ENCODE data around the gene MCCD1. TPM values are rescaled to one million over a fixed set of nuclear protein-coding genes. Genes with fewer than 3 reads are reported as not detected.
"Not testable (repeated sequence)": the region's sequence is repeated elsewhere in the genome, so short reads cannot be mapped to it uniquely, and the experiment has no call there.

The MCCD1 gene
- total and polyA plus RNA-seq, 2 of the 13 experiments (the other 11 are each of a cell fraction or from before 2014, with no cell fraction given), result 0.15 TPM; not detected in 1

GRCh38 chr6:31493550-31493874 lies 35.2 kb upstream of the MCCD1 start:
- H3K9ac ChIP-seq (ENCODE audit: insufficient read depth, low read depth, low read length); FAIRE-seq; H4K20me1 ChIP-seq (ENCODE audit: insufficient read depth, low read length); H3K36me3 ChIP-seq (replicated peaks in 1 of 2; ENCODE audit: control insufficient read depth in 1 of 2, insufficient read depth in 2 of 2, low read length in 2 of 2); H3K9me3 ChIP-seq (ENCODE audit: low read length); DNase-seq (ENCODE audit: low spot score); BruUV-seq (replicated peaks); intact Hi-C loops (cut with micrococcal nuclease; ENCODE audit: unreplicated experiment); ATAC-seq; H3K79me2 ChIP-seq (ENCODE audit: insufficient read depth, low read length); H2AFZ ChIP-seq (ENCODE audit: low read length); H3K27ac ChIP-seq (ENCODE audit: extremely low read length, insufficient read depth, low read length): not testable (repeated sequence)
- peak overlapping the region in 2 of 3 experiments; percentile 57 to 80; a peak in 3 of 6 replicates for H3K4me3 ChIP-seq (replicated peaks in 1 of 3; ENCODE audit: insufficient read depth in 1 of 3, low read depth in 2 of 3, low read length in 3 of 3)
- in situ Hi-C loops (cut with HindIII; ENCODE audit: extremely low pct_ligation_motif_present, low pct_unique_long_range_greater_than_20kb), result loop anchor here (5.0 kb wide), 2 partner anchors 34 to 94 kb away; partner anchors contain the start of genes LST1 and MCCD1
- peaks cover 48% of the 10 kb centered on the region for H3K4me1 ChIP-seq (ENCODE audit: insufficient read depth, low read length)
- WGBS (ENCODE audit: low lambda C conversion rate), result under 1% methylated on average over 2 of the region's 2 CpGs
- H3K4me2 ChIP-seq (ENCODE audit: low read depth, low read length), result peak overlapping the region; percentile 86; the same call in 1 of the 2 replicates
- peak; percentile 80 for TF ChIP-seq HNRNPK (IDR thresholded peaks at IDR 0.05; ENCODE audit: low read depth, low read length, poor library complexity, severe bottlenecking)
- peaks cover 0 to 14% of the 10 kb centered on the region in 2 experiments; a peak in 2 of 5 replicates for H3K27me3 ChIP-seq (ENCODE audit: control insufficient read depth in 1 of 2, insufficient read depth in 2 of 2, low read length in 2 of 2)
- CTCF ChIA-PET (ENCODE audit: low intra/inter-chr PET ratio, low total read pairs), result interaction anchor here (2.0 kb wide), 2 partner anchors 53 to 106 kb away, joined by 10 to 15 read pairs; partner anchors contain the start of genes ATP6V1G2 and NFKBIL1
- POLR2A ChIA-PET, result interaction anchor here (1.0 to 2.0 kb wide), 2 partner anchors 31 to 48 kb away, joined by 3 to 8 read pairs; partner anchors contain the start of gene DDX39B

GRCh38 chr6:31493875-31494694 lies 34.7 kb upstream of the MCCD1 start:
- DNase-seq (ENCODE audit: low spot score), result peak; percentile 70
- Histone ChIP-seq H3K4me2 (ENCODE audit: low read depth, low read length) (peak overlapping the region; percentile 86), H3K4me3 (replicated peaks in 1 of 3; ENCODE audit: insufficient read depth in 1 of 3, low read depth in 2 of 3, low read length in 3 of 3) (peak overlapping the region; percentile 57 to 80 (median 62)), H3K27ac (ENCODE audit: extremely low read length, insufficient read depth, low read length) (no peak overlapping the region), H3K4me1 (ENCODE audit: insufficient read depth, low read length) (peaks cover 49% of the 10 kb centered on the region), H3K27me3 (ENCODE audit: control insufficient read depth in 1 of 2, insufficient read depth in 2 of 2, low read length in 2 of 2) (peaks cover 0 to 20% of the 10 kb centered on the region in 2 experiments; a peak in 2 of 5 replicates), H3K79me2 (ENCODE audit: insufficient read depth, low read length) (no peaks in the 10 kb centered on the region), H3K9ac (ENCODE audit: insufficient read depth, low read depth, low read length) (peak overlapping the region; percentile 53), H4K20me1 (ENCODE audit: insufficient read depth, low read length) (no peaks in the 10 kb centered on the region), H3K9me3 (ENCODE audit: low read length) (no peaks in the 10 kb centered on the region), H3K36me3 (replicated peaks in 1 of 2; ENCODE audit: control insufficient read depth in 1 of 2, insufficient read depth in 2 of 2, low read length in 2 of 2) (no peaks in the 10 kb centered on the region), H2AFZ (ENCODE audit: low read length) (peak overlapping the region; percentile 10)
- CTCF ChIA-PET (ENCODE audit: low intra/inter-chr PET ratio, low total read pairs), result interaction anchor here (0.8 to 2.0 kb wide), 3 partner anchors 53 to 105 kb away, joined by 3 to 15 read pairs (median 10); partner anchors contain the start of genes ATP6V1G2 and NFKBIL1
- POLR2A ChIA-PET, result interaction anchor here (1.0 to 2.0 kb wide), 4 partner anchors 31 to 162 kb away, joined by 3 to 8 read pairs (median 4); partner anchors contain the start of genes APOM and DDX39B
- in situ Hi-C loops (cut with HindIII; ENCODE audit: extremely low pct_ligation_motif_present, low pct_unique_long_range_greater_than_20kb), result loop anchor here (5.0 kb wide), 2 partner anchors 33 to 93 kb away; partner anchors contain the start of genes LST1 and MCCD1
- FAIRE-seq, result peak; percentile 18
- no TSS peak for BruUV-seq (replicated peaks)
- peak; percentile 84 for ATAC-seq
- under 1% methylated on average over 42 of the region's 58 CpGs for WGBS (ENCODE audit: low lambda C conversion rate)
- intact Hi-C loops (cut with micrococcal nuclease; ENCODE audit: unreplicated experiment), result loop anchor here (1.0 to 2.0 kb wide), 2 partner anchors 53 to 104 kb away; partner anchors contain the start of genes ATP6V1G2 and NFKBIL1
- peak; percentile 91 for TF ChIP-seq RAD21 (CRISPR knock-in tag; IDR thresholded peaks at IDR 0.05)
- TF ChIP-seq, protein P1, sequence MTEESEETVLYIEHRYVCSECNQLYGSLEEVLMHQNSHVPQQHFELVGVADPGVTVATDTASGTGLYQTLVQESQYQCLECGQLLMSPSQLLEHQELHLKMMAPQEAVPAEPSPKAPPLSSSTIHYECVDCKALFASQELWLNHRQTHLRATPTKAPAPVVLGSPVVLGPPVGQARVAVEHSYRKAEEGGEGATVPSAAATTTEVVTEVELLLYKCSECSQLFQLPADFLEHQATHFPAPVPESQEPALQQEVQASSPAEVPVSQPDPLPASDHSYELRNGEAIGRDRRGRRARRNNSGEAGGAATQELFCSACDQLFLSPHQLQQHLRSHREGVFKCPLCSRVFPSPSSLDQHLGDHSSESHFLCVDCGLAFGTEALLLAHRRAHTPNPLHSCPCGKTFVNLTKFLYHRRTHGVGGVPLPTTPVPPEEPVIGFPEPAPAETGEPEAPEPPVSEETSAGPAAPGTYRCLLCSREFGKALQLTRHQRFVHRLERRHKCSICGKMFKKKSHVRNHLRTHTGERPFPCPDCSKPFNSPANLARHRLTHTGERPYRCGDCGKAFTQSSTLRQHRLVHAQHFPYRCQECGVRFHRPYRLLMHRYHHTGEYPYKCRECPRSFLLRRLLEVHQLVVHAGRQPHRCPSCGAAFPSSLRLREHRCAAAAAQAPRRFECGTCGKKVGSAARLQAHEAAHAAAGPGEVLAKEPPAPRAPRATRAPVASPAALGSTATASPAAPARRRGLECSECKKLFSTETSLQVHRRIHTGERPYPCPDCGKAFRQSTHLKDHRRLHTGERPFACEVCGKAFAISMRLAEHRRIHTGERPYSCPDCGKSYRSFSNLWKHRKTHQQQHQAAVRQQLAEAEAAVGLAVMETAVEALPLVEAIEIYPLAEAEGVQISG (CRISPR knock-in tag; IDR thresholded peaks at IDR 0.05), result peak; percentile 94
- TF ChIP-seq, protein P2, sequence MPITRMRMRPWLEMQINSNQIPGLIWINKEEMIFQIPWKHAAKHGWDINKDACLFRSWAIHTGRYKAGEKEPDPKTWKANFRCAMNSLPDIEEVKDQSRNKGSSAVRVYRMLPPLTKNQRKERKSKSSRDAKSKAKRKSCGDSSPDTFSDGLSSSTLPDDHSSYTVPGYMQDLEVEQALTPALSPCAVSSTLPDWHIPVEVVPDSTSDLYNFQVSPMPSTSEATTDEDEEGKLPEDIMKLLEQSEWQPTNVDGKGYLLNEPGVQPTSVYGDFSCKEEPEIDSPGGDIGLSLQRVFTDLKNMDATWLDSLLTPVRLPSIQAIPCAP (CRISPR knock-in tag; IDR thresholded peaks at IDR 0.05; ENCODE audit: low read depth), result no peak
- TF ChIP-seq, protein P3, sequence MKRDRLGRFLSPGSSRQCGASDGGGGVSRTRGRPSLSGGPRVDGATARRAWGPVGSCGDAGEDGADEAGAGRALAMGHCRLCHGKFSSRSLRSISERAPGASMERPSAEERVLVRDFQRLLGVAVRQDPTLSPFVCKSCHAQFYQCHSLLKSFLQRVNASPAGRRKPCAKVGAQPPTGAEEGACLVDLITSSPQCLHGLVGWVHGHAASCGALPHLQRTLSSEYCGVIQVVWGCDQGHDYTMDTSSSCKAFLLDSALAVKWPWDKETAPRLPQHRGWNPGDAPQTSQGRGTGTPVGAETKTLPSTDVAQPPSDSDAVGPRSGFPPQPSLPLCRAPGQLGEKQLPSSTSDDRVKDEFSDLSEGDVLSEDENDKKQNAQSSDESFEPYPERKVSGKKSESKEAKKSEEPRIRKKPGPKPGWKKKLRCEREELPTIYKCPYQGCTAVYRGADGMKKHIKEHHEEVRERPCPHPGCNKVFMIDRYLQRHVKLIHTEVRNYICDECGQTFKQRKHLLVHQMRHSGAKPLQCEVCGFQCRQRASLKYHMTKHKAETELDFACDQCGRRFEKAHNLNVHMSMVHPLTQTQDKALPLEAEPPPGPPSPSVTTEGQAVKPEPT (CRISPR knock-in tag; IDR thresholded peaks at IDR 0.05; ENCODE audit: low read depth), result 0 out of 2 replicates have a peak, but pooled peaks have one; percentile 29
- TF ChIP-seq, protein P4, sequence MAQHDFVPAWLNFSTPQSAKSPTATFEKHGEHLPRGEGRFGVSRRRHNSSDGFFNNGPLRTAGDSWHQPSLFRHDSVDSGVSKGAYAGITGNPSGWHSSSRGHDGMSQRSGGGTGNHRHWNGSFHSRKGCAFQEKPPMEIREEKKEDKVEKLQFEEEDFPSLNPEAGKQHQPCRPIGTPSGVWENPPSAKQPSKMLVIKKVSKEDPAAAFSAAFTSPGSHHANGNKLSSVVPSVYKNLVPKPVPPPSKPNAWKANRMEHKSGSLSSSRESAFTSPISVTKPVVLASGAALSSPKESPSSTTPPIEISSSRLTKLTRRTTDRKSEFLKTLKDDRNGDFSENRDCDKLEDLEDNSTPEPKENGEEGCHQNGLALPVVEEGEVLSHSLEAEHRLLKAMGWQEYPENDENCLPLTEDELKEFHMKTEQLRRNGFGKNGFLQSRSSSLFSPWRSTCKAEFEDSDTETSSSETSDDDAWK (CRISPR knock-in tag; IDR thresholded peaks at IDR 0.05), result no peak

All from HepG2 (cell line).